HG03097 (cell line): ENCODE data around the gene WARS2.

ENCODE experiments used
- ATAC-seq: cut with Tn5 transposase; IDR thresholded peaks from one replicate; pipeline ENCODE4 v1.9.1; 2021; ENCODE audit not compliant: unreplicated experiment, low FRiP score

WARS2 gene

GRCh38 chr1:119001181-119002027 lies 139.0 kb downstream of the WARS2 start:
- no peak for ATAC-seq

- ATAC-seq: no peak
Observed at GRCh38 chr1:119000371-119001180, 139.9 kb downstream of the WARS2 start.

GRCh38 chr1:118999348-119000071 lies 140.9 kb downstream of the WARS2 start:
- no peak for ATAC-seq

DNA sequence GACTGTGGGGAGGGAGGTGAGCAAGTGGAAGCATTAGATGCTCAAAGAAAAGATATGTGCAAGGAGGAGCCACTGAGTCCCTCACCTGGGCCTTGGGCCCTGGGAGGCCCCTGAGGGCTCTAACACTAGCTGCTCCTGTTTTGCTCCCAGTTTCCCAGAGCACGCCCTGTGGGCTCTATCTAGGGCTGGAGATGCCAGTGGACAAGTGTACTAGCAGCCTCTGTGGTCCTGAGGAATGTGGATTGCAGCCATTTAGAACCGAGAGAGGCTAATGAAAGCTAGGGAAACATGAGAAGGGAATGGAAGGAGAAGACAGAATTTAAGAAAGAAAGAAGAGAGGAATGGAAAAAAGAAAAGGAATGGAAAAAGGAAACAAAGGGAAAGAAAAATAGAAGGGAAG lies 142.3 kb downstream of the WARS2 start:
- no peak for ATAC-seq

DNA sequence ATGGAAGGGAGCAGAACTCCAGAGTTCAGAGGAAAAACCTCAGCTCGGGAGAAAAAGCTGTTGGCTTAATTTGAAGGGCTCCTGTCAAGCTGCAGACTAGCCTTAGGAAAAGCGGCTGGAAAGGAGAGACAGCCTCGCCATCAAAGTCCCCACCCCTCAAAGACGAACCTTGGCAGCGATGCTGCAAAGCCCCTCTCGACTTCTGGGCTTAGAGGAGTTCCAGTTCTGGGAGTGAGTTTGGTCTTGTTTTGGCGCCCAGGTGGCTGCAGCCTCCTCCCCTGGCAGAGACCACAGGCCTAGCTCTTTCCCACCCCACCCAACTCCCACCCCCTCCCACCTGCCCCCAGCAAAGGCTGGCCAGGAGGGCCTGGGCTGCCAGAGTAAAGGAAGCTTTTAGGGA lies 143.2 kb downstream of the WARS2 start:
- ATAC-seq: no peak

GRCh38 chr1:118995312-118996016 lies 145.0 kb downstream of the WARS2 start:
- no peak for ATAC-seq

DNA sequence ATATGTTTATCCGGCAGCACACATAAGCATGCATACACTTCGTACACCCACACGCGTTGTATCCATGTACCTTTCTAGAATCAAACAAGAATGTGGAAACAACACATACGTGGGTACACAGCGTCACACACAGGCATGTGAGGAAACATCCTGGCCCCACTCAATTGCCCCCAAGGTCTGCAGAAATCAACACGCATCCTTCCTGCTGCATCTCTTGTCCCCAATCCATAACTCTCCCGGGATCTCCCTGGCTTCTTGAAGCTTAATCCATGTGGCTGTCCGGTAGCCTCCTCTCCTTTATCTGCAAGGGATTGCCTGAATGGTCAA lies 146.8 kb downstream of the WARS2 start:
- no peak for ATAC-seq

GRCh38 chr1:118992868-118993699 lies 147.4 kb downstream of the WARS2 start:
- no peak for ATAC-seq

DNA sequence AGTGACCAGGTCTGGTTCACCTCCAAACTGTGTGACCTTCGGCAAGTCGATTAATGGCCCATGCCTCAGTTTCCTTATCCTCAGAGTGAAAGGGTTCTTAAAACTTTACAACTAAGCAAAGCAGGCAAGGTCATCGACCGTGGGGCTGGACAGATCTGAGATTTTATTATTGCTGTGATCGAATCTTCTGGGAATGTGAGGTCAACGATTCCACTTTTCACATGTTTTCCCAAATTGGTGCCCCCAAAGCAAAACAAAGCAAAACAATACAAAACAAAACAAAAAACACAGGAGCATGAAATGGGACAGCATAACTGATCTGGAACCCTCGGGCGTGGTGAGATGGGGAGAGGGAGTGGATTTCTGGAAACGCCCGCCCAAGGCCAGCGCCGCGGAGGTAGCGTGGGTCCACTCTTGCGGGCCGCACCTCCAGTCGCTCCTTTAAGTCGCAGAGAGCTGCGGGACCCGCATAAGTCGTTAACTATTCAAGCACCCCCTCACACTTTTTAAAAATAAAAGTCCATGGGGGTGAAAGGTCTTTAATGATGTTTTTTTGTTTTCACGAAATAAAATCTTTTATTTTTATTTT lies 148.1 kb downstream of the WARS2 start:
- no peak for ATAC-seq

- ATAC-seq: no peak
Observed at GRCh38 chr1:118991448-118991847, 149.0 kb downstream of the WARS2 start.

- ATAC-seq: no peak
Observed at GRCh38 chr1:118990513-118991152, 149.8 kb downstream of the WARS2 start.

DNA sequence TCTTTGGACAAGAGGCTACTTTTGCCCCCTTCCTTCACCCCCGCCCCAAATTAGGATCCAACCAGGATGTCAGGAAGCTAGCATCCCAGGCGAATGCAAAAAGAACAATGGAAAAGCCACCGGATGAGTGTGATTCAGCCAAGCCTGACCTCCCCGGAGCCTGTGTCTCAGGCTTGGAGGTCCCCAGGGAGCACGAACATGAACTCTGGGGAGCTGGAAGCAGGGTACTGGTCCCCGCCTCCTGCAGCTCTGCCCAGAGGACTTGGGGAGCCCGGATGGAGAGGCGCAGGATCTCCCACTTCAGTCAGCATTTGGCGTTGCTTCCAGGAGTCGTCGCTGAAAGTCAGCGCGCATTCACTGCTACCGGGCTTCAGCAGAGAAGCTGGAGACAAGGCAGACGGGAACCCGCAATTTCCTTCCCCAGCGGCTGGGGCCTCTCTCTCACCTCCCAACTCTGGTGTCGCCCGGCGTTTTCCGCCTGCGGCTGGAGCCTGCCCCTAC lies 150.5 kb downstream of the WARS2 start:
- no peak for ATAC-seq

DNA sequence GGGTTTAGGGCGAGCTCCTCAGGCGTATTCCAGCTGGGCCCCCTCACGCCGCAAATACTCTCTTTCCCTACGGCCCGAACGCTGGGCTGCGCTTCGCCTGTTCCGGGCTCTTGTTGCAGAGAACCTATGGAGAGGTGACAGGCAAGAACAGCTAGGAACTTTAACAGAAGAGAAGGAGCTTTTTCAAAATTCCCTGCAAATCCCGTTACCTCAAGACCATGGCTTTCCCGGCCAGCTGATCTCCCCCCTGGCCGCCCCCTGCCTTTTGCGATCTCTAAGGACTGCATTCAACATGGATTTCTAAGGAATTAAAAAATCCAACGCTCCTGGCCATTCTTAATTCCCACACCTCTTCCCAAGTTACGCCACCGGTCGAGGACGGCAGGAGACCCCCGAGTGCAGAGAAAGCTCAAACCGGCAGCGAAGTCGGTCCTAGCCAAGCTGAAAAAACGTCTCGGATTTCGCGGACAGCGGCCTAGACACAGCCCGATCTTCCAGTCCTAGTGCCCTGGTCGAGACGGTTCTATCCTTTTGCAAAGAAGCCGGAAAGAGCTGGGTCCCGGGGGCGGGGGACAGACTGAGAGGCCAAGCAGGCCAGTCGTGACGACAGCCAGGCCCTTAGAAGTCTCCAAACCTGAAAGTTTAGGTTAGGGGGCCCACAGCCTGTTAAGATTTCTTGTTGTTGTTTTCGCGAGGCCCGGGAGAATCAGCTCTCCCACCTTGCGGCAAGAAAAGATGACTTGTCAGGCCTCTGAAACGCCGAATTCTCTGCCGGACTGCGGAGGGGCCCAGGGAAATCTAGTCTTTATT lies 151.2 kb downstream of the WARS2 start:
- ATAC-seq: no peak

DNA sequence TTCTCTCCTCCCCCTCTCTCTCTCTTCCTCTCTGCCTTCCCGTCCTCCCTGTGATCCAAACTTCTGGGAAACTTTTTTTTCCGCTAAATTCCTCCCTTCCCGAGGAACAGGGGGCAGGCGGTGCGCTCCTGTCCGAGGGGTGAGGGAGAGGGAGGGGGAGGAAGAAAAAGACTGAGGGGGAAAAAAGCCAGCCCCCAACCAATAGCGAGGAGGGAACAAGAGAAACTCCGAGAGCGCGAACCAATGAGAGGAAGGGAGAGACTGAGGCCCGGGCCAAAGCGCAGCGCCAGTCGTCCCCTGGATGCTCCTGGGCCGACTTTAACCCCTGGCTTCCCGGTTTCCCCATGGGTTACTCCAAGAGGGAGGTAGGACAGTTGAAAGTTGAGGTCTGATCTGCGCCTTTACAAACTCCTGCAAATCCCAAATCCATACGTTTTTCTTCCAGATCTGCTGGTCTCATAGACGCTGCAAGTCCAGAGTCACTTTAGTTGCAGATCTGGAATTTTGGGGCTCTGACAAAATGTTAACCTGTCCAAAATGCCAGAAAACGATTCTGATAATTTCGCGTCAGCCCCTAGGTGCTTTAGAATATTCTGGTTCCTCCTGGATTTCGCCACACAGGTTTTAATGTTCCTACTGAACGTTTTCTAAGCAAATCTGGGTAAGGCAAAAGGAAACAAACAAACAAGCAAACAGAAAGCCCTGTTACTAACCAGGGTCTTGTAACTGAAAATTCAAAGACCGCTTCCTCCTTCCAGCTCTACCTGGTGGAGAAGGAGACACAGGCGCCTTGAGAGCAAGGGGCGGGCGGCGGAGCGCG lies 152.1 kb downstream of the WARS2 start, which contains the start of gene TBX15:
Gene TBX15 (minus strand): TSS at position 158 of the 820 bp plus-strand sequence. CDS start 548 bp downstream, outside the sequence.
- ATAC-seq: no peak

GRCh38 chr1:118987468-118988185 lies 152.8 kb downstream of the WARS2 start:
- no peak for ATAC-seq
